SK-N-SH (cell line): ENCODE measurements around the gene ENTPD2. TPM values are rescaled to one million over a fixed set of nuclear protein-coding genes. Genes with fewer than 3 reads are reported as not detected.

ENCODE experiments used
- CTCF ChIA-PET: fragments of 300-600, 350-600 bp; formaldehyde crosslinking; extraction: SDS; loops from one replicate; lab custom pipeline; 2021; lab: Yijun Ruan, JAX
- POLR2A ChIA-PET: fragments of 350-600 bp; sonication (Branson Sonifier 250); formaldehyde crosslinking; extraction: SDS; loops from one replicate; lab custom pipeline; 2020; ENCODE audit warnings: antibody characterized with exemption, inconsistent platforms; lab: Yijun Ruan, JAX
- DNase-seq: peaks from one replicate; pipeline ENCODE4 v3.0.0; 2012
- H2AFZ ChIP-seq: fragments of 200-600 bp; sonication (generic); 2 replicates; pipeline ENCODE4 v1.8.1; 2016; ENCODE audit warnings: antibody characterized with exemption, mild to moderate bottlenecking, low read depth
- H3F3A ChIP-seq: fragments of 200-600 bp; sonication (generic); replicated peaks from 2 replicates; pipeline ENCODE3; 2016; ENCODE audit warnings: antibody characterized with exemption, mild to moderate bottlenecking; ENCODE audit not compliant: insufficient read depth
- H3K27ac ChIP-seq, 2 experiments: fragments of 200-500 bp in 1 of 2; fragments of 200-600 bp in 1 of 2; sonication (Bioruptor generic) in 1 of 2; sonication (generic), shearing (Covaris generic) in 1 of 2; 2 replicates each; pipeline versions ENCODE4 v1.5.1 to v1.6.1; 2014 to 2016; ENCODE audit warnings: low read depth in 2 of 2, inconsistent platforms in 1 of 2, low read length in 1 of 2, mild to moderate bottlenecking in 1 of 2, mixed read lengths in 1 of 2
- H3K27me3 ChIP-seq: fragments of 200-600 bp; sonication (generic), shearing (Covaris generic); 2 replicates; pipeline ENCODE4 v1.6.1; 2016; ENCODE audit warnings: mixed run types; ENCODE audit not compliant: insufficient read depth
- H3K36me3 ChIP-seq, 2 experiments: fragments of 200-500 bp in 1 of 2; fragments of 200-600 bp in 1 of 2; sonication (Bioruptor generic) in 1 of 2; sonication (generic) in 1 of 2; replicated peaks in 1 of 2; 2 replicates each; pipeline versions ENCODE3 to v1.5.1; 2014 to 2016; ENCODE audit warnings: low read length in 1 of 2, mild to moderate bottlenecking in 1 of 2; ENCODE audit not compliant: insufficient read depth in 2 of 2, control insufficient read depth in 1 of 2
- H3K4me1 ChIP-seq, 2 experiments: fragments of 200-500 bp in 1 of 2; fragments of 200-600 bp in 1 of 2; sonication (Bioruptor generic) in 1 of 2; sonication (generic), shearing (Covaris generic) in 1 of 2; 2 replicates each; pipeline versions ENCODE4 v1.5.1 to v1.6.1; 2014 to 2016; ENCODE audit warnings: low read depth in 1 of 2, low read length in 1 of 2, mixed run types in 1 of 2; ENCODE audit not compliant: insufficient read depth in 2 of 2, control insufficient read depth in 1 of 2
- H3K4me2 ChIP-seq: fragments of 200-600 bp; sonication (generic), shearing (Covaris generic); 2 replicates; pipeline ENCODE4 v1.6.1; 2017; ENCODE audit warnings: mixed run types
- H3K4me3 ChIP-seq, 2 experiments: fragments of 200-500 bp in 1 of 2; fragments of 200-600 bp in 1 of 2; sonication (Bioruptor generic) in 1 of 2; sonication (generic), shearing (Covaris generic) in 1 of 2; 2 replicates each; pipeline versions ENCODE4 v1.5.1 to v1.8.1; 2014 to 2016; ENCODE audit warnings: low read depth in 2 of 2, inconsistent platforms in 1 of 2, low read length in 1 of 2, mild to moderate bottlenecking in 1 of 2, mixed read lengths in 1 of 2, moderate library complexity in 1 of 2
- H3K79me2 ChIP-seq: fragments of 200-600 bp; sonication (generic); 2 replicates; pipeline ENCODE4 v1.8.1; 2017; ENCODE audit warnings: mild to moderate bottlenecking; ENCODE audit not compliant: insufficient read depth
- H3K9ac ChIP-seq: fragments of 200-600 bp; sonication (generic); 2 replicates; pipeline ENCODE4 v1.6.1; 2017; ENCODE audit warnings: mixed run types
- H3K9me2 ChIP-seq: fragments of 200-600 bp; sonication (generic); 2 replicates; pipeline ENCODE4 v1.6.1; 2017; ENCODE audit warnings: mixed run types
- H3K9me3 ChIP-seq: fragments of 200-600 bp; sonication (generic); 2 replicates; pipeline ENCODE4 v1.6.1; 2017; ENCODE audit warnings: mixed run types, mild to moderate bottlenecking, moderate library complexity
- H4K20me1 ChIP-seq: fragments of 200-600 bp; sonication (generic); 2 replicates; pipeline ENCODE4 v1.6.1; 2017; ENCODE audit warnings: mild to moderate bottlenecking, mixed run types; ENCODE audit not compliant: insufficient read depth
- EP300 ChIP-seq, 2 experiments: IDR thresholded peaks; 2 replicates each; pipeline versions ENCODE4 v1.4.0 to v1.6.1; 2012; ENCODE audit warnings: borderline replicate concordance in 1 of 2, low read depth in 1 of 2, low read length in 1 of 2
- EZH2phosphoT487 ChIP-seq: fragments of 200-600 bp; sonication (generic); IDR thresholded peaks from 2 replicates; pipeline ENCODE4 v1.6.1; 2017; ENCODE audit warnings: low read depth, mixed run types, mild to moderate bottlenecking, antibody characterized with exemption, moderate library complexity, borderline replicate concordance
- FOXJ3 ChIP-seq: sonication (generic); formaldehyde crosslinking; IDR thresholded peaks from 2 replicates; pipeline ENCODE4 v1.5.1; 2020; ENCODE audit warnings: mild to moderate bottlenecking, missing genetic modification reagents
- FOXM1 ChIP-seq: IDR thresholded peaks from 2 replicates; pipeline ENCODE4 v1.4.0; 2012; ENCODE audit warnings: low read depth, mild to moderate bottlenecking
- MEF2A ChIP-seq: IDR thresholded peaks from 2 replicates; pipeline ENCODE4 v1.4.0; 2012; ENCODE audit warnings: low read depth, borderline replicate concordance
- RAD21 ChIP-seq: IDR thresholded peaks from 2 replicates; pipeline ENCODE4 v1.6.1; 2012; ENCODE audit warnings: mild to moderate bottlenecking, low read length
- TEAD4 ChIP-seq: IDR thresholded peaks from 2 replicates; pipeline ENCODE4 v1.4.0; 2012; ENCODE audit warnings: mild to moderate bottlenecking, borderline replicate concordance; ENCODE audit not compliant: insufficient read depth
- YY1 ChIP-seq: IDR thresholded peaks from 2 replicates; pipeline ENCODE4 v1.4.0; 2012; ENCODE audit warnings: low read depth, mild to moderate bottlenecking
- WGBS: methylation state at CpG from one replicate; pipeline ENCODE4 v1.1.6; 2017; ENCODE audit warnings: low lambda C conversion rate; 5-methylcytosine and 5-hydroxymethylcytosine counted together
- polyA plus RNA-seq, 3 experiments: library from polyadenylated mRNA; depleted of rRNA; stranded (reverse); fragments of >200 nt; gene quantifications; 2 replicates each; pipeline ENCODE4 v1.2.3, GENCODE V29; 2012
- TF ChIP-seq, protein P1 (sequence below): fragments of 150-350 bp; IDR thresholded peaks from 2 replicates; pipeline ENCODE4 v1.6.1; 2017; ENCODE audit warnings: antibody characterized with exemption, low read length, low read depth, borderline replicate concordance
- TF ChIP-seq, protein P2 (sequence below): fragments of 150-350 bp; IDR thresholded peaks from 2 replicates; pipeline ENCODE4 v1.6.1; 2016; ENCODE audit warnings: mild to moderate bottlenecking, low read depth, low read length
- TF ChIP-seq, protein P3 (sequence below): IDR thresholded peaks from 2 replicates; pipeline ENCODE4; 2012

Gene ENTPD2
- polyA plus RNA-seq, 1 of the 3 experiments (the other 2 are of a cell fraction) = not detected

- TF ChIP-seq, protein P1, sequence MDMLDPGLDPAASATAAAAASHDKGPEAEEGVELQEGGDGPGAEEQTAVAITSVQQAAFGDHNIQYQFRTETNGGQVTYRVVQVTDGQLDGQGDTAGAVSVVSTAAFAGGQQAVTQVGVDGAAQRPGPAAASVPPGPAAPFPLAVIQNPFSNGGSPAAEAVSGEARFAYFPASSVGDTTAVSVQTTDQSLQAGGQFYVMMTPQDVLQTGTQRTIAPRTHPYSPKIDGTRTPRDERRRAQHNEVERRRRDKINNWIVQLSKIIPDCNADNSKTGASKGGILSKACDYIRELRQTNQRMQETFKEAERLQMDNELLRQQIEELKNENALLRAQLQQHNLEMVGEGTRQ = no peak
- no peak for TF ChIP-seq RAD21
- no peak for TF ChIP-seq FOXM1
- TF ChIP-seq, protein P2, sequence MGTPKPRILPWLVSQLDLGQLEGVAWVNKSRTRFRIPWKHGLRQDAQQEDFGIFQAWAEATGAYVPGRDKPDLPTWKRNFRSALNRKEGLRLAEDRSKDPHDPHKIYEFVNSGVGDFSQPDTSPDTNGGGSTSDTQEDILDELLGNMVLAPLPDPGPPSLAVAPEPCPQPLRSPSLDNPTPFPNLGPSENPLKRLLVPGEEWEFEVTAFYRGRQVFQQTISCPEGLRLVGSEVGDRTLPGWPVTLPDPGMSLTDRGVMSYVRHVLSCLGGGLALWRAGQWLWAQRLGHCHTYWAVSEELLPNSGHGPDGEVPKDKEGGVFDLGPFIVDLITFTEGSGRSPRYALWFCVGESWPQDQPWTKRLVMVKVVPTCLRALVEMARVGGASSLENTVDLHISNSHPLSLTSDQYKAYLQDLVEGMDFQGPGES = no peak
- no peak for TF ChIP-seq TEAD4
- TF ChIP-seq EZH2phosphoT487 = no peak
- TF ChIP-seq, protein P3, sequence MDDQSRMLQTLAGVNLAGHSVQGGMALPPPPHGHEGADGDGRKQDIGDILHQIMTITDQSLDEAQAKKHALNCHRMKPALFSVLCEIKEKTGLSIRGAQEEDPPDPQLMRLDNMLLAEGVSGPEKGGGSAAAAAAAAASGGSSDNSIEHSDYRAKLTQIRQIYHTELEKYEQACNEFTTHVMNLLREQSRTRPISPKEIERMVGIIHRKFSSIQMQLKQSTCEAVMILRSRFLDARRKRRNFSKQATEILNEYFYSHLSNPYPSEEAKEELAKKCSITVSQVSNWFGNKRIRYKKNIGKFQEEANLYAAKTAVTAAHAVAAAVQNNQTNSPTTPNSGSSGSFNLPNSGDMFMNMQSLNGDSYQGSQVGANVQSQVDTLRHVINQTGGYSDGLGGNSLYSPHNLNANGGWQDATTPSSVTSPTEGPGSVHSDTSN = no peak
- no peak for TF ChIP-seq MEF2A
- no peak for TF ChIP-seq YY1
- TF ChIP-seq EP300 (IDR thresholded peaks at IDR 0.05; ENCODE audit: borderline replicate concordance in 1 of 2, low read depth in 1 of 2, low read length in 1 of 2) = no peak
- no peak for TF ChIP-seq FOXJ3 (CRISPR knock-in tag)
- H2AFZ ChIP-seq = no peak overlapping the region
- peaks cover 27 to 50% of the 10 kb centered on the region in 2 experiments for H3K36me3 ChIP-seq
- DNase-seq = no peak
- POLR2A ChIA-PET = no interaction called here
- no peak overlapping the region for H3K9ac ChIP-seq
- no peaks in the 10 kb centered on the region for H3K9me2 ChIP-seq
- no peaks in the 10 kb centered on the region for H3K4me1 ChIP-seq
- no peaks in the 10 kb centered on the region for H3K27me3 ChIP-seq
- no peaks in the 10 kb centered on the region for H3K9me3 ChIP-seq
- H4K20me1 ChIP-seq = no peaks in the 10 kb centered on the region
- peaks cover 4% of the 10 kb centered on the region for H3F3A ChIP-seq
- no peak overlapping the region for H3K4me2 ChIP-seq
- no peak overlapping the region for H3K4me3 ChIP-seq
- 94% methylated on average over 25 of the region's 31 CpGs for WGBS
- 0 out of 2 replicates have a peak, but pooled peaks cover under 1% of the 10 kb centered on the region for H3K79me2 ChIP-seq
- CTCF ChIA-PET = interaction anchor here (1.1 to 1.3 kb wide), 2 partner anchors 8 to 139 kb away, joined by 4 to 5 read pairs; no protein-coding TSS in a partner anchor
- H3K27ac ChIP-seq = no peak overlapping the region
These were observed 43.1 kb upstream of the ENTPD2 start for GRCh38 chr9:137096785-137097546.
